Activated CD8-positive, alpha-beta memory T cell treated with anti-CD3 and anti-CD28 coated beads, Interleukin-2, amount 50 U/mL, for 1 hour (primary cell): ENCODE data around the gene HSPA9.

Experiments
- DNase-seq: peaks from one replicate; pipeline ENCODE4 v3.0.0-alpha.2; 2020; ENCODE audit errors: extremely low read depth

HSPA9 gene

GRCh38 chr5:138595180-138595795, 20.1 kb upstream of the HSPA9 start:
- no peak for DNase-seq

- DNase-seq = no peak
Observed at GRCh38 chr5:138594305-138595058, 19.3 kb upstream of the HSPA9 start.

GRCh38 chr5:138588013-138588788, 13.0 kb upstream of the HSPA9 start:
- DNase-seq = no peak

GRCh38 chr5:138585157-138585556, 10.0 kb upstream of the HSPA9 start:
- no peak for DNase-seq

DNA sequence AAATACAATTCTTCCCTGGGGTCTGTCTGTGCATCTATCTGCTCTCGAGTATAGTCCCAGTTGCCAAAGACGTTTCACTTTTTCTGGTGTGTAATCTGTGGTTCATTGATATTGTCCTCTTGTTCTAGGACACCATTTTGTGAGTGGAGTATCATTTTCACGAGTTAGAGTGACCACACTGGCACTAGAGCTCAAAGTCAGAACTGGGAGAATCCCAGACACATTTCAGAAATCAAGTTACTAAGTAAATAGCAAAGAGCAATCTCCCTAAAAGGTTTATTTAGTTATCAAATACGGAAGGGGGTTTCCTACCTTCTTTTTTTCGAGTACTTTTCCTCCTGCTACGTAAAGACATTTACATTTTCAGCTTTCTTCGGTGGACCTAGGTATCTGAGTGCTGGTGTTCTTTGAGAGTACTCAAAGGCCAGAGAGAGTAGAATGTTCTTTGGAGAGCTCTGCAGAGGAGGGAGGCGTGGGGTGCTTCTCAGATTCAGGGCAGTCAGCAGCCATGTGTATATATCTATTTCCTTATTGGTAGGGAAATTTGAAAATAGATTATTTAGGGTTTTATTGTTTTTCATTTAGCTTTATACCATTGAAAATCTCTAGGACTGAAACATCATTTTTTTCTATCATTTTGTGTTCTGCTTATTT, 8.9 kb upstream of the HSPA9 start:
- no peak for DNase-seq

- no peak for DNase-seq
Observed at GRCh38 chr5:138582959-138583358, 7.8 kb upstream of the HSPA9 start.

DNA sequence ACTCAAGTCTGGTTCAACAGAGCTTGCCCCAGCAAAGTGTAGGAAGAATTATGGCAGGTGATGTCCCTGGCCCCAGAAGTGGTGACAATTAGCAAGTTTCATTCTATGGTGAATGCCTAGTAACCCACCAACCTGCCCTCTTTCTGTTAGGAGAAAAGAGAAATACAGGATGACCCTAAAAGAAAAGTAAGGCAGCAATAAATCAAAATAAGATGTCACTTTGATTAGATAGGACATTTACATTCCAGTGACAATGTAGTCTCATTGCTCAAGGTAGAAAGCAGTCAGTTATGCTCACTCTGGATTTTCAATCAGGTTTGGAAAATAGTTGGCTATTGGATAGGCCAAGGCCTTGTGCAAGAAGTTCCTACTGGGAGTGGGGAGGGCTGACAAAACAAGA, 5.6 kb upstream of the HSPA9 start:
- no peak for DNase-seq

GRCh38 chr5:138580001-138580400, 4.8 kb upstream of the HSPA9 start:
- DNase-seq = no peak

- no peak for DNase-seq
Observed at GRCh38 chr5:138579517-138579863, 4.3 kb upstream of the HSPA9 start.

DNA sequence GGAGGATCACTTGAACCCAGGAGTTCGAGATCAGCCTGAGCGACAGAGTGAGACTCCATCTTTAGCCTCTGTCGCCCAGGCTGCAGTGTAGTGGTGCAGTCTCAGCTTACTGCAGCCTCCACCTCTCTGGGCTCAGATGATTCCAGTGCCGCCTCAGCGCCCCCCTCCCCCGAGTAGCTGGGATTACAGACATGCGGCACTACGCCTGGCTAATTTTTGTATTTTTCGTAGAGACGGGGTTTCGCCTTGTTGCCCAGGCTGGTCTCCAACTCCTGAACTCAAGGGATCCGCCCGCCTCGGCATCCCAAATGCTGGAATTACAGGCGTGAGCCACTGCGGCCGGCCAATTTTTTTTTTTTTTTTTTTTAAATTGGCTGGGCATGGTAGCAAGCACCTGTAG, 2.3 kb upstream of the HSPA9 start:
- DNase-seq = no peak

DNA sequence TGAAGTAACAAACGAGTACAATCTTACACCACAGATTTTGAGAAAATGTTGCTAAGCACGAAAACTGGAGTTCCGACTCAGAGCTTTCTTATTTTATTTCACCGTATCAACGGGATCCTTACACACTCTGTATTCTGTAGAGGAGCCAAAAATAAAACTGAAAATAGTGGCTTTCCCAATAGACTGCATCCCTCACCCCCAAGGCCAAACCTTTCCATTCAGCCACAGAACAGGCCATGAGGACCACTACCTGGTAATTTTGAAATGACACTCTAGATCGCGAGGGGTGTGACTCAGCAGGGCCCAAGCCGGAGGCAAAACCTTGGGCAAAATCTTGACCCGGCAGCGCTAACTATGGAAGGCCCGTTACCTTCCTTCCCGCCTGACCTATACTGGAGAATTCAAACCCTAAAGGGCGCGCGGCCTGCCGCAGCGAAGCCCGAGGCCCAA, 432 bp downstream of the HSPA9 start:
- no peak for DNase-seq

DNA sequence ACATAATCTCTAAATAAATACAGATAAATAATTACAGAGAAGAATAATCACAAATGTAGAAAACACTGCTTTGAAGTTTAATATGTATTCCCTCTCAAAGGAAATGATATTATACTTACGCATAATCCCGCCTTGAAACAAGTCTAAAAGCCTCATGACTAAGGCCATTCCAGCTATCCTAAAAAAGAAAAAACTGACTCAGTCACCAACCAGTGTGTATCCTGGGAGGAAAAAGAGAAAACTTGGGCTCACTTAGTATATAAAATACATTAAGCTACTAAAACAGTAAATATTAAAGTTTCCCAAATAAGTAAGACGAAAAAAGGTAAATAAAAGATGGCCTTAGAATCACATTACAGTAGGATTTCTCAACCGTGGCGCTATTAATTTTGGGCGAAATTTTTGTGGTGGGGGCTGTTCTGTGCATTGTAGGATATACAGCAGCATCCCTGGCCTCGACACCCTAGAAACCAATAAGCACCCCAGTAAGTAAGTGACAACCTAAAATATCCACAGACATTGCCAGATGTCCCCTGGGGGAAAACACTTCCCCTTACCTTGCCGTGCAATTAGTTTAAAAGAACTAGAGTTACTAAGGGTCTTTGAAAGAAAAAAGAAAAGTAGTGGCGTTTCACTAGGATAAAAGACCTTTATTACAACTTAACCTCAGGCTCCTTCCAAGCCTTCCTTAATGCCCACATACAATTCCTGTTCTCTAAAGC, 1.1 kb downstream of the HSPA9 start:
- DNase-seq = no peak

GRCh38 chr5:138573223-138573622, 2.0 kb downstream of the HSPA9 start:
- DNase-seq = no peak

- DNase-seq = no peak
Observed at GRCh38 chr5:138570871-138571270, 4.3 kb downstream of the HSPA9 start.

- DNase-seq = no peak
Observed at GRCh38 chr5:138569782-138570181, 5.4 kb downstream of the HSPA9 start.

DNA sequence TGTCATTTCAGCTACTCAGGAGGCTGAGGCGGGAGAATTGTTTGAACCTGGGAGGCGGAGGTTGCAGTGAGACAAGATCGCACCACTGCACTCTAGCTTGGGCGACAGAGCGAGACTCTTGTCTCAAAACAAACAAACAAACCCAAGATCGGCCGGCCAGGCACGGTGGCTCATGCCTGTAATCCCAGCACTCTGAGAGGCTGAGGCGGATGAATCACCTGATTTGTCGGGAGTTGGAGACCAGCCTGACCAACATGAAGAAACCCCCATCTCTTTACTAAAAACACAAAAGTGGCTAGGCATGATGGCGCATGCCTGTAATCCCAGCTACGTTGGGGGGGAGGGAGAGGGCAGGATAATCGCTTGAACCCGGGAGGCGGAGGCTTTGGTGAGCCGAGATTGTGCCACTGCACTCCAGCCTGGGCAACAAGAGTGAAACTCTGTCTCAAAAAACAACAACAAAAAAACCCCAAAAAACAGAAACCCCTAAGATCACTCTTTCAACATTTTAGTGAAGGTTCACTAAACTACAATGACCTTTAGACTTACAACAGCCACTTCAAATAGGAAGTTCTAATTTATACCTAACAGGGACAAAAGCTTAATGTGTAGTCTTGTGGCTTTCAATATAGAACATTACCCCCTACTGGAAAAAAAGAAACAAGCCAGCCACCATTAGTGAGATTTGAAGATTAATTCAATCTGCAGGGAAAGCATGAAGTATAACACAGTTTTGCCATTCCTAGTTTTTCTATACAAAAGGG, 7.0 kb downstream of the HSPA9 start:
- no peak for DNase-seq

DNA sequence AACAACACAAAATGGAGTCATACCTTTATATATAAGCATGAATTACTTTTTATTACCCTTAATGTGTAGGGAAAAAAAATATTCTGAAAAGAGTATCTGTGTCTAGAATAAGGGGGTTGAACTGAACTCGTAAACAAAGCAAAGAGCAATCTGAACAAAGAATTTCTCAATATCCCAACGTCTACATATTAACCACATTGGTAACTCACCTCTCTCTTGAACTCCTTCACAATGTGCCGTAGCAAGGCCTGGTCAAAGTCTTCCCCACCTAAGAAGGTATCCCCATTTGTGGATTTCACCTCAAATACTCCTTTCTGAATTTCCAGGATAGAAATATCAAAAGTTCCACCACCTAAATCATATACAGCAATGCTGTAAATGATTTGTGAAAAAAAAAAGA, 8.4 kb downstream of the HSPA9 start:
- DNase-seq = no peak

GRCh38 chr5:138565100-138565821, 9.9 kb downstream of the HSPA9 start:
- no peak for DNase-seq

- no peak for DNase-seq
Observed at GRCh38 chr5:138564242-138564641, 11.0 kb downstream of the HSPA9 start.
